Body of pancreas (tissue), 4 donors: ENCODE measurements around the gene MRAS. TPM values are rescaled to one million over a fixed set of nuclear protein-coding genes. Genes with fewer than 3 reads are reported as not detected.

Experiments
- ATAC-seq: fragments of 150-250 bp; one replicate; pipeline ENCODE4 v1.9.1; 2016
- DNase-seq, 4 donors: peaks; one replicate each; pipeline ENCODE4 v3.0.0-alpha.2; 2019
- H3K27ac ChIP-seq, 4 donors: fragments of 200-600 bp; sonication (generic); 1 replicate in 3 of 4; 2 replicates in 1 of 4; pipeline versions ENCODE4 v1.5.1 to v1.6.1; 2016 to 2019; ENCODE audit warnings: mild to moderate bottlenecking in 1 of 4, mixed read lengths in 1 of 4, moderate library complexity in 1 of 4
- H3K27me3 ChIP-seq, 2 donors: fragments of 200-600 bp; sonication (generic); one replicate each; pipeline ENCODE4 v1.6.0; 2016; ENCODE audit warnings: mild to moderate bottlenecking in 1 of 2
- H3K36me3 ChIP-seq, 2 donors: fragments of 200-600 bp; sonication (generic); replicated peaks in 1 of 2; 2 replicates each; pipeline ENCODE4 v1.5.1; 2016; ENCODE audit warnings: low read depth in 2 of 2; ENCODE audit not compliant: insufficient read depth in 1 of 2
- H3K4me1 ChIP-seq: fragments of 200-600 bp; sonication (generic); one replicate; pipeline ENCODE4 v1.6.0; 2016
- H3K4me3 ChIP-seq, 2 donors: fragments of 200-600 bp; sonication (generic); 1 replicate in 1 of 2; 2 replicates in 1 of 2; pipeline ENCODE4 v1.5.1; 2016 to 2019
- H3K9me3 ChIP-seq, 3 donors: fragments of 200-600 bp; sonication (generic); 1 replicate in 2 of 3; 2 replicates in 1 of 3; pipeline ENCODE4 v1.5.1; 2016
- CTCF ChIP-seq, 7 experiments: fragments of 450-650 bp in 4 of 7; fragments of 200-600 bp in 3 of 7; sonication (generic) in 3 of 7; IDR thresholded peaks; one replicate each; pipeline ENCODE4 v1.5.1; 2016 to 2019; ENCODE audit warnings: antibody characterized with exemption in 7 of 7
- POLR2A ChIP-seq, 3 donors: fragments of 450-650 bp; IDR thresholded peaks; one replicate each; pipeline ENCODE4 v1.6.1; 2016; ENCODE audit warnings: antibody characterized with exemption in 3 of 3, mild to moderate bottlenecking in 2 of 3
- WGBS, 2 donors: methylation state at CpG; one replicate each; pipeline ENCODE4 v1.1.5; 2017; 5-methylcytosine and 5-hydroxymethylcytosine counted together
- intact Hi-C: fragments of 100-400 bp; cut with DNase I; formaldehyde crosslinking; loops from one replicate; pipeline ENCODE4 v1.15.1; 2023
- total RNA-seq, 2 donors: library from RNA; depleted of rRNA; stranded (reverse); fragments of >200 nt; gene quantifications; one replicate each; pipeline ENCODE4 v1.1.0, GENCODE V29; 2016

The MRAS gene
- total RNA-seq, 2 donors from 2014 or later = 9.9 to 20.1 TPM

GRCh38 chr3:138443091-138443490 is 94.7 kb downstream of the MRAS start:
- DNase-seq (no peak), ATAC-seq (no peak)
- intact Hi-C loops = no loop called here
- H3K27me3 ChIP-seq = no peaks in the 10 kb centered on the region
- no peaks in the 10 kb centered on the region for H3K36me3 ChIP-seq
- TF ChIP-seq CTCF (IDR thresholded peaks at IDR 0.05) (no peak), POLR2A (IDR thresholded peaks at IDR 0.05) (no peak)
- H3K9me3 ChIP-seq = no peaks in the 10 kb centered on the region
- no peak overlapping the region for H3K4me3 ChIP-seq
- no peaks in the 10 kb centered on the region for H3K4me1 ChIP-seq
- WGBS, 2 donors = 88 to 90% methylated on average over 2 of the region's 2 CpGs
- H3K27ac ChIP-seq = no peak overlapping the region

GRCh38 chr3:138443521-138444503 is 95.4 kb downstream of the MRAS start:
- H3K4me1 ChIP-seq = no peaks in the 10 kb centered on the region
- H3K9me3 ChIP-seq = no peaks in the 10 kb centered on the region
- DNase-seq (no peak), ATAC-seq (no peak)
- TF ChIP-seq POLR2A (IDR thresholded peaks at IDR 0.05) (no peak), CTCF (IDR thresholded peaks at IDR 0.05) (no peak)
- no peaks in the 10 kb centered on the region for H3K36me3 ChIP-seq
- intact Hi-C loops = no loop called here
- 90 to 92% methylated on average over 11 to 14 of the region's 14 CpGs for WGBS, 2 donors
- H3K27ac ChIP-seq = no peak overlapping the region
- H3K4me3 ChIP-seq = no peak overlapping the region
- no peaks in the 10 kb centered on the region for H3K27me3 ChIP-seq

GRCh38 chr3:138445236-138445635 is 96.9 kb downstream of the MRAS start:
- Histone ChIP-seq H3K27ac (no peak overlapping the region), H3K4me1 (peaks cover 4% of the 10 kb centered on the region), H3K36me3 (no peaks in the 10 kb centered on the region), H3K4me3 (no peak overlapping the region), H3K27me3 (no peaks in the 10 kb centered on the region), H3K9me3 (no peaks in the 10 kb centered on the region)
- 85 to 91% methylated on average over 7 of the region's 7 CpGs for WGBS, 2 donors
- no peak for TF ChIP-seq POLR2A (IDR thresholded peaks at IDR 0.05)
- no peak for TF ChIP-seq CTCF (IDR thresholded peaks at IDR 0.05)
- ATAC-seq = no peak
- intact Hi-C loops = no loop called here
- no peak for DNase-seq

GRCh38 chr3:138445654-138446053 is 97.3 kb downstream of the MRAS start:
- DNase-seq (no peak), ATAC-seq (no peak)
- WGBS, 2 donors = 87 to 94% methylated on average over 4 of the region's 4 CpGs
- H3K27ac ChIP-seq = no peak overlapping the region
- no peaks in the 10 kb centered on the region for H3K36me3 ChIP-seq
- intact Hi-C loops = no loop called here
- no peaks in the 10 kb centered on the region for H3K9me3 ChIP-seq
- H3K4me1 ChIP-seq = peaks cover 6% of the 10 kb centered on the region
- H3K27me3 ChIP-seq = no peaks in the 10 kb centered on the region
- no peak overlapping the region for H3K4me3 ChIP-seq
- TF ChIP-seq CTCF (IDR thresholded peaks at IDR 0.05) = no peak
- no peak for TF ChIP-seq POLR2A (IDR thresholded peaks at IDR 0.05)
